Vagina (tissue), 2 donors: Measurements from ENCODE around the gene UPF1. TPM values are rescaled to one million over a fixed set of nuclear protein-coding genes. Genes with fewer than 3 reads are reported as not detected.

ENCODE experiments used
- DNase-seq, 2 donors: peaks; one replicate each; pipeline ENCODE4 v3.0.0-alpha.2; 2017; ENCODE audit errors: extremely low spot score in 2 of 2
- H3K27ac ChIP-seq: fragments of 200-600 bp; sonication (generic); one replicate; pipeline ENCODE4 v1.5.1; 2019
- H3K27me3 ChIP-seq: fragments of 200-600 bp; sonication (generic); one replicate; pipeline ENCODE4 v1.5.1; 2019
- H3K36me3 ChIP-seq, 2 donors: fragments of 200-600 bp; sonication (generic); one replicate each; pipeline ENCODE4 v1.5.1; 2017 to 2019
- H3K4me1 ChIP-seq: fragments of 200-600 bp; sonication (generic); one replicate; pipeline ENCODE4 v1.5.1; 2019
- H3K4me3 ChIP-seq, 2 donors: fragments of 200-600 bp; sonication (generic); 1 replicate in 1 of 2; 2 replicates in 1 of 2; pipeline ENCODE4 v1.5.1; 2016 to 2019
- H3K9me3 ChIP-seq: fragments of 200-600 bp; sonication (generic); one replicate; pipeline ENCODE4 v1.5.1; 2019
- CTCF ChIP-seq, 3 experiments: fragments of 450-650 bp in 2 of 3; fragments of 200-600 bp in 1 of 3; sonication (generic) in 1 of 3; IDR thresholded peaks; one replicate each; pipeline ENCODE4 v1.5.1; 2017 to 2019; ENCODE audit warnings: antibody characterized with exemption in 3 of 3, mild to moderate bottlenecking in 2 of 3, moderate library complexity in 2 of 3
- POLR2A ChIP-seq, 2 donors: fragments of 450-650 bp; IDR thresholded peaks; one replicate each; pipeline ENCODE4 v1.6.1; 2017; ENCODE audit warnings: antibody characterized with exemption in 2 of 2, mild to moderate bottlenecking in 2 of 2, moderate library complexity in 2 of 2
- POLR2AphosphoS5 ChIP-seq, 2 donors: sonication (generic); formaldehyde crosslinking; IDR thresholded peaks; one replicate each; pipeline ENCODE4 v1.9.0; 2017; ENCODE audit warnings: antibody characterized with exemption in 2 of 2, mild to moderate bottlenecking in 2 of 2, low read depth in 1 of 2; ENCODE audit not compliant: insufficient read depth in 1 of 2
- intact Hi-C: fragments of 100-400 bp; cut with DNase I; formaldehyde crosslinking; loops from one replicate; pipeline ENCODE4 v1.15.1; 2023
- total RNA-seq: library from RNA; depleted of rRNA; stranded (reverse); fragments of >200 nt; gene quantifications from one replicate; pipeline ENCODE4 v1.2.3, GENCODE V29; 2016

UPF1 gene
- total RNA-seq, 1 donor from 2014 or later: 77.8 TPM

GRCh38 chr19:18894254-18895037 is 62.7 kb downstream of the UPF1 start:
- Histone ChIP-seq H3K4me3 (peak overlapping the region; percentile 42 to 46), H3K27me3 (peaks cover 5% of the 10 kb centered on the region), H3K9me3 (no peaks in the 10 kb centered on the region), H3K4me1 (peaks cover 24% of the 10 kb centered on the region), H3K27ac (no peak overlapping the region), H3K36me3 (peaks cover 0 to 3% of the 10 kb centered on the region in 2 donors)
- intact Hi-C loops: no loop called here
- TF ChIP-seq POLR2A (IDR thresholded peaks at IDR 0.05) (no peak), POLR2AphosphoS5 (IDR thresholded peaks at IDR 0.05; ENCODE audit: insufficient read depth in 1 of 2, low read depth in 1 of 2) (no peak), CTCF (IDR thresholded peaks at IDR 0.05) (no peak)
- no peak for DNase-seq

GRCh38 chr19:18895038-18895823 is 63.5 kb downstream of the UPF1 start:
- DNase-seq: no peak
- Histone ChIP-seq H3K27ac (no peak overlapping the region), H3K4me3 (peak overlapping the region; percentile 42 to 46), H3K4me1 (peaks cover 24% of the 10 kb centered on the region), H3K9me3 (no peaks in the 10 kb centered on the region), H3K27me3 (peaks cover 5% of the 10 kb centered on the region), H3K36me3 (peaks cover 0 to 10% of the 10 kb centered on the region in 2 donors)
- TF ChIP-seq CTCF (IDR thresholded peaks at IDR 0.05) (no peak), POLR2A (IDR thresholded peaks at IDR 0.05) (no peak), POLR2AphosphoS5 (IDR thresholded peaks at IDR 0.05; ENCODE audit: insufficient read depth in 1 of 2, low read depth in 1 of 2) (no peak)
- intact Hi-C loops: no loop called here

GRCh38 chr19:18895824-18896341 is 64.1 kb downstream of the UPF1 start, which contains the start of gene CERS1:
Gene CERS1, minus strand, starts transcription at chr19:18896158. Its CDS starts 86 bp downstream, at chr19:18896072.
- Histone ChIP-seq H3K4me1 (peaks cover 24% of the 10 kb centered on the region), H3K27ac (no peak within 1 kb of the TSS), H3K36me3 (peaks cover 0 to 16% of the 10 kb centered on the region in 2 donors), H3K9me3 (no peaks in the 10 kb centered on the region), H3K4me3 (peak within 1 kb of the TSS; percentile 42 to 46), H3K27me3 (peaks cover 5% of the 10 kb centered on the region)
- no peak for DNase-seq
- intact Hi-C loops: no loop called here
- TF ChIP-seq POLR2AphosphoS5 (IDR thresholded peaks at IDR 0.05; ENCODE audit: insufficient read depth in 1 of 2, low read depth in 1 of 2): no peak
- no peak for TF ChIP-seq POLR2A (IDR thresholded peaks at IDR 0.05)
- TF ChIP-seq CTCF (IDR thresholded peaks at IDR 0.05): no peak

- peaks cover 0 to 21% of the 10 kb centered on the region in 2 donors for H3K36me3 ChIP-seq
- no peaks in the 10 kb centered on the region for H3K9me3 ChIP-seq
- intact Hi-C loops: no loop called here
- H3K27me3 ChIP-seq: peaks cover 5% of the 10 kb centered on the region
- no peak for TF ChIP-seq CTCF (IDR thresholded peaks at IDR 0.05)
- no peak for TF ChIP-seq POLR2AphosphoS5 (IDR thresholded peaks at IDR 0.05; ENCODE audit: insufficient read depth in 1 of 2, low read depth in 1 of 2)
- no peak for TF ChIP-seq POLR2A (IDR thresholded peaks at IDR 0.05)
- no peak for DNase-seq
- H3K4me1 ChIP-seq: peaks cover 24% of the 10 kb centered on the region
- H3K27ac ChIP-seq: no peak overlapping the region
- H3K4me3 ChIP-seq: peak overlapping the region; percentile 16 to 24
These were observed 64.7 kb downstream of the UPF1 start for GRCh38 chr19:18896421-18896841.
